HepG2 (cell line): ENCODE data around the gene IQCN. TPM values are rescaled to one million over a fixed set of nuclear protein-coding genes. Genes with fewer than 3 reads are reported as not detected.
A peak's percentile ranks its signal among the peaks of the same experiment; 100 is the strongest.

Source experiments
- CCDC6 ChIP-seq: sonication (generic); formaldehyde crosslinking; IDR thresholded peaks from 2 replicates; pipeline ENCODE4 v1.8.1; 2022; ENCODE audit warnings: mild to moderate bottlenecking, missing genetic modification reagents, moderate library complexity
- EEA1 ChIP-seq: sonication (generic); formaldehyde crosslinking; IDR thresholded peaks from 2 replicates; pipeline ENCODE4 v1.5.1; 2020; ENCODE audit warnings: mild to moderate bottlenecking, missing genetic modification reagents, borderline replicate concordance
- ELF4 ChIP-seq: sonication (generic); formaldehyde crosslinking; IDR thresholded peaks from 2 replicates; pipeline ENCODE4 v1.5.0; 2020; ENCODE audit warnings: missing genetic modification reagents, mild to moderate bottlenecking, moderate library complexity, borderline replicate concordance
- FOXO1 ChIP-seq: sonication (generic); formaldehyde crosslinking; IDR thresholded peaks from 2 replicates; pipeline ENCODE4 v1.4.0; 2020; ENCODE audit warnings: missing genetic modification reagents
- ISX ChIP-seq: sonication (generic); formaldehyde crosslinking; conservative IDR thresholded peaks from 2 replicates; pipeline ENCODE4 v1.5.0; 2020; ENCODE audit warnings: missing genetic modification reagents
- RAD21 ChIP-seq: fragments of 450-650 bp; formaldehyde crosslinking; IDR thresholded peaks from 2 replicates; pipeline ENCODE4 v1.5.0; 2020; ENCODE audit warnings: mild to moderate bottlenecking
- RBM39 ChIP-seq: fragments of 200-400 bp; formaldehyde crosslinking; IDR thresholded peaks from one replicate; pipeline ENCODE4 v1.6.1; 2018; ENCODE audit warnings: antibody characterized with exemption, mild to moderate bottlenecking, low read depth, low read length; ENCODE audit not compliant: poor library complexity, severe bottlenecking
- RCOR2 ChIP-seq: IDR thresholded peaks from 2 replicates; pipeline ENCODE4 v1.6.1; 2016; ENCODE audit warnings: missing biosample characterization, missing genetic modification reagents
- SMAD3 ChIP-seq: sonication (generic); formaldehyde crosslinking; IDR thresholded peaks from 2 replicates; pipeline ENCODE4 v1.4.0; 2020; ENCODE audit warnings: missing genetic modification reagents
- USF2 ChIP-seq, 2 experiments: sonication (generic) in 1 of 2; formaldehyde crosslinking in 1 of 2; IDR thresholded peaks; 2 replicates each; pipeline versions ENCODE4 v1.5.1 to v1.6.1; 2011 to 2020; ENCODE audit warnings: borderline replicate concordance in 1 of 2, low read depth in 1 of 2, low read length in 1 of 2, mild to moderate bottlenecking in 1 of 2, missing genetic modification reagents in 1 of 2, moderate library complexity in 1 of 2
- ZNF501 ChIP-seq: sonication (generic); formaldehyde crosslinking; IDR thresholded peaks from 2 replicates; pipeline ENCODE4 v1.5.1; 2020; ENCODE audit warnings: mild to moderate bottlenecking, moderate library complexity, missing genetic modification reagents
- ZNF589 ChIP-seq: sonication (generic); formaldehyde crosslinking; conservative IDR thresholded peaks from 2 replicates; pipeline ENCODE4 v1.8.0; 2022; ENCODE audit warnings: mild to moderate bottlenecking, moderate library complexity, missing genetic modification reagents
- ZNF619 ChIP-seq: sonication (generic); formaldehyde crosslinking; IDR thresholded peaks from 2 replicates; pipeline ENCODE4 v1.4.0; 2020; ENCODE audit warnings: mild to moderate bottlenecking, missing genetic modification reagents
- ZNF883 ChIP-seq: sonication (generic); formaldehyde crosslinking; IDR thresholded peaks from 2 replicates; pipeline ENCODE4 v1.5.1; 2020; ENCODE audit warnings: mild to moderate bottlenecking, missing genetic modification reagents; ENCODE audit errors: not compliant biosample characterization
- polyA plus RNA-seq, 8 experiments: library from polyadenylated mRNA; depleted of rRNA in 3 of 8; stranded (reverse) in 7 of 8; unstranded in 1 of 8; fragments of >200 nt; fragmentation: Illumina TruSeq in 4 of 8; extraction: Trizol in 4 of 8; gene quantifications; 2 replicates each; pipeline versions ENCODE4 v1.2.1 to v1.2.3, GENCODE V29; 2011 to 2016; ENCODE audit warnings: low read depth in 4 of 8, missing spikeins in 1 of 8, mixed read lengths in 1 of 8; ENCODE audit not compliant: insufficient read depth in 1 of 8
- total RNA-seq, 5 experiments: library from RNA; depleted of rRNA; stranded (reverse); fragments of >200 nt; fragmentation: Illumina TruSeq; extraction: Trizol; gene quantifications; 2 replicates each; pipeline ENCODE4 v1.2.3, GENCODE V29; 2016; ENCODE audit warnings: low read depth in 1 of 5
- TF ChIP-seq, protein P1 (sequence below), 2 experiments: fragments of 450-650 bp in 1 of 2; sonication (generic) in 1 of 2; formaldehyde crosslinking; IDR thresholded peaks; 2 replicates each; pipeline versions ENCODE4 v1.5.0 to v1.8.0; 2020 to 2022; ENCODE audit warnings: mild to moderate bottlenecking in 1 of 2, missing genetic modification reagents in 1 of 2
- TF ChIP-seq, protein P2 (sequence below): sonication (generic); formaldehyde crosslinking; IDR thresholded peaks from 2 replicates; pipeline ENCODE4 v1.5.0; 2020; ENCODE audit warnings: mild to moderate bottlenecking, missing genetic modification reagents, borderline replicate concordance

Gene IQCN
- total and polyA plus RNA-seq, 2 of the 13 experiments (the other 11 are each of a cell fraction or from before 2014, with no cell fraction given), result 0.04 to 0.18 TPM

- TF ChIP-seq, protein P1, sequence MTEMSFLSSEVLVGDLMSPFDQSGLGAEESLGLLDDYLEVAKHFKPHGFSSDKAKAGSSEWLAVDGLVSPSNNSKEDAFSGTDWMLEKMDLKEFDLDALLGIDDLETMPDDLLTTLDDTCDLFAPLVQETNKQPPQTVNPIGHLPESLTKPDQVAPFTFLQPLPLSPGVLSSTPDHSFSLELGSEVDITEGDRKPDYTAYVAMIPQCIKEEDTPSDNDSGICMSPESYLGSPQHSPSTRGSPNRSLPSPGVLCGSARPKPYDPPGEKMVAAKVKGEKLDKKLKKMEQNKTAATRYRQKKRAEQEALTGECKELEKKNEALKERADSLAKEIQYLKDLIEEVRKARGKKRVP (CRISPR knock-in tag; IDR thresholded peaks at IDR 0.05), result no peak
- TF ChIP-seq, protein P2, sequence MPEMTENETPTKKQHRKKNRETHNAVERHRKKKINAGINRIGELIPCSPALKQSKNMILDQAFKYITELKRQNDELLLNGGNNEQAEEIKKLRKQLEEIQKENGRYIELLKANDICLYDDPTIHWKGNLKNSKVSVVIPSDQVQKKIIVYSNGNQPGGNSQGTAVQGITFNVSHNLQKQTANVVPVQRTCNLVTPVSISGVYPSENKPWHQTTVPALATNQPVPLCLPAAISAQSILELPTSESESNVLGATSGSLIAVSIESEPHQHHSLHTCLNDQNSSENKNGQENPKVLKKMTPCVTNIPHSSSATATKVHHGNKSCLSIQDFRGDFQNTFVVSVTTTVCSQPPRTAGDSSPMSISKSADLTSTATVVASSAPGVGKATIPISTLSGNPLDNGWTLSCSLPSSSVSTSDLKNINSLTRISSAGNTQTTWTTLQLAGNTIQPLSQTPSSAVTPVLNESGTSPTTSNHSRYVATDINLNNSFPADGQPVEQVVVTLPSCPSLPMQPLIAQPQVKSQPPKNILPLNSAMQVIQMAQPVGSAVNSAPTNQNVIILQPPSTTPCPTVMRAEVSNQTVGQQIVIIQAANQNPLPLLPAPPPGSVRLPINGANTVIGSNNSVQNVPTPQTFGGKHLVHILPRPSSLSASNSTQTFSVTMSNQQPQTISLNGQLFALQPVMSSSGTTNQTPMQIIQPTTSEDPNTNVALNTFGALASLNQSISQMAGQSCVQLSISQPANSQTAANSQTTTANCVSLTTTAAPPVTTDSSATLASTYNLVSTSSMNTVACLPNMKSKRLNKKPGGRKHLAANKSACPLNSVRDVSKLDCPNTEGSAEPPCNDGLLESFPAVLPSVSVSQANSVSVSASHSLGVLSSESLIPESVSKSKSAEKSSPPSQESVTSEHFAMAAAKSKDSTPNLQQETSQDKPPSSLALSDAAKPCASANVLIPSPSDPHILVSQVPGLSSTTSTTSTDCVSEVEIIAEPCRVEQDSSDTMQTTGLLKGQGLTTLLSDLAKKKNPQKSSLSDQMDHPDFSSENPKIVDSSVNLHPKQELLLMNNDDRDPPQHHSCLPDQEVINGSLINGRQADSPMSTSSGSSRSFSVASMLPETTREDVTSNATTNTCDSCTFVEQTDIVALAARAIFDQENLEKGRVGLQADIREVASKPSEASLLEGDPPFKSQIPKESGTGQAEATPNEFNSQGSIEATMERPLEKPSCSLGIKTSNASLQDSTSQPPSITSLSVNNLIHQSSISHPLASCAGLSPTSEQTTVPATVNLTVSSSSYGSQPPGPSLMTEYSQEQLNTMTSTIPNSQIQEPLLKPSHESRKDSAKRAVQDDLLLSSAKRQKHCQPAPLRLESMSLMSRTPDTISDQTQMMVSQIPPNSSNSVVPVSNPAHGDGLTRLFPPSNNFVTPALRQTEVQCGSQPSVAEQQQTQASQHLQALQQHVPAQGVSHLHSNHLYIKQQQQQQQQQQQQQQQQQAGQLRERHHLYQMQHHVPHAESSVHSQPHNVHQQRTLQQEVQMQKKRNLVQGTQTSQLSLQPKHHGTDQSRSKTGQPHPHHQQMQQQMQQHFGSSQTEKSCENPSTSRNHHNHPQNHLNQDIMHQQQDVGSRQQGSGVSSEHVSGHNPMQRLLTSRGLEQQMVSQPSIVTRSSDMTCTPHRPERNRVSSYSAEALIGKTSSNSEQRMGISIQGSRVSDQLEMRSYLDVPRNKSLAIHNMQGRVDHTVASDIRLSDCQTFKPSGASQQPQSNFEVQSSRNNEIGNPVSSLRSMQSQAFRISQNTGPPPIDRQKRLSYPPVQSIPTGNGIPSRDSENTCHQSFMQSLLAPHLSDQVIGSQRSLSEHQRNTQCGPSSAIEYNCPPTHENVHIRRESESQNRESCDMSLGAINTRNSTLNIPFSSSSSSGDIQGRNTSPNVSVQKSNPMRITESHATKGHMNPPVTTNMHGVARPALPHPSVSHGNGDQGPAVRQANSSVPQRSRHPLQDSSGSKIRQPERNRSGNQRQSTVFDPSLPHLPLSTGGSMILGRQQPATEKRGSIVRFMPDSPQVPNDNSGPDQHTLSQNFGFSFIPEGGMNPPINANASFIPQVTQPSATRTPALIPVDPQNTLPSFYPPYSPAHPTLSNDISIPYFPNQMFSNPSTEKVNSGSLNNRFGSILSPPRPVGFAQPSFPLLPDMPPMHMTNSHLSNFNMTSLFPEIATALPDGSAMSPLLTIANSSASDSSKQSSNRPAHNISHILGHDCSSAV, result no peak
- TF ChIP-seq ZNF501 (CRISPR knock-in tag), result 0 out of 2 replicates have a peak, but pooled peaks have one; percentile 17
- TF ChIP-seq CCDC6 (CRISPR knock-in tag), result peak; percentile 69
- TF ChIP-seq RAD21 (CRISPR knock-in tag), result peak; percentile 66; the same call in 1 of the 2 replicates
- TF ChIP-seq USF2 (IDR thresholded peaks at IDR 0.05; ENCODE audit: low read depth, low read length), result no peak
- TF ChIP-seq USF2 (CRISPR knock-in tag; IDR thresholded peaks at IDR 0.05; ENCODE audit: borderline replicate concordance), result no peak
- TF ChIP-seq ISX (CRISPR knock-in tag), result no peak
- TF ChIP-seq EEA1 (CRISPR knock-in tag), result no peak; the same call in 1 of the 2 replicates
- no peak for TF ChIP-seq ZNF883 (CRISPR knock-in tag)
- TF ChIP-seq ZNF619, result peak; percentile 66; the same call in 1 of the 2 replicates
- TF ChIP-seq ZNF589 (CRISPR knock-in tag), result no peak; the same call in 1 of the 2 replicates
- no peak for TF ChIP-seq SMAD3
- TF ChIP-seq RBM39, result no peak
- no peak for TF ChIP-seq RCOR2
- TF ChIP-seq FOXO1 (CRISPR knock-in tag), result peak; percentile 31; the same call in 1 of the 2 replicates
- TF ChIP-seq ELF4, result no peak
Observed at GRCh38 chr19:18281082-18282020, 7.1 kb upstream of the IQCN start, which contains the start of gene JUND (continued).
